GM18498 (cell line): ENCODE results near the gene EBF3.
A peak's percentile ranks its signal among the peaks of the same experiment; 100 is the strongest.

Experiments used
- ATAC-seq: cut with Tn5 transposase; IDR thresholded peaks from one replicate; pipeline ENCODE4 v1.9.1; 2021; ENCODE audit warnings: mild to moderate bottlenecking, moderate library complexity; ENCODE audit not compliant: unreplicated experiment

EBF3 gene

DNA sequence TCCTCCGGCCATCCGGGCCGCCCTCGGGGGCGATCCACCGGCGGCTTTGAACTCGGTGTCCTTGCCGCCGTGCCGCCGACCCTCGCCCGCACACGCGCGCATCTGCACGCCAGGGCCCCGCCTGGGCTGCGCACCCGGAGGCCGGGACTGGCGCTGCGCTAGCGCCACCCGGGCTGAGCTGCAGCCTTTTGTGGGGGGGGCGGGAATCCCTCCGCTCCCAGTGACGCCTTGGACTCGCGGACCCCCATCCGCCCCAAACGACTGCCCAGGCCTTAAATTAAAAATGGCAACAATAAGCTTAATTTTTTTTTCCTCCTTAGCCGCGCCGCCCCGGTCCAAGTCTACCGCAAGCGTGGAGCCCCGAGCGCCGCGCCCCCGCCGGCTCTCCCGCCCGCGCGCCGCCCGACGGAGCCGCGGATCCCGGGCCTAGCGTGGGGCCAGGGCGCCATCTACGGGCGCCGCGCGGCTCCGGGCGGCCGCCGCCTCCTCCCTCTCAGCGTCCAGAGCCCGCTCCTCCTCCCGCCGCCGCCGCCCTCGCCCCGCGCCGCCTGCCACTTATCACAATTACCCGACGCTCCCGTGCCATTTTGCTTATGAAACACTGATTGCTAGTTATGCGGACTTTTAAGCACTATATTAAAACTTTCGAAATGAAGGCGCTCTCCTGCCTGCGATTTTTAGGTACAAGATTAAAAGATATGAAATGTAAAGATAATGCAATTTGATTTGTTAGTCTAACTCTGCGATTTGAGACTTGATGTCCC lies 7.5 kb upstream of the EBF3 start:
- ATAC-seq = peak; percentile 72

DNA sequence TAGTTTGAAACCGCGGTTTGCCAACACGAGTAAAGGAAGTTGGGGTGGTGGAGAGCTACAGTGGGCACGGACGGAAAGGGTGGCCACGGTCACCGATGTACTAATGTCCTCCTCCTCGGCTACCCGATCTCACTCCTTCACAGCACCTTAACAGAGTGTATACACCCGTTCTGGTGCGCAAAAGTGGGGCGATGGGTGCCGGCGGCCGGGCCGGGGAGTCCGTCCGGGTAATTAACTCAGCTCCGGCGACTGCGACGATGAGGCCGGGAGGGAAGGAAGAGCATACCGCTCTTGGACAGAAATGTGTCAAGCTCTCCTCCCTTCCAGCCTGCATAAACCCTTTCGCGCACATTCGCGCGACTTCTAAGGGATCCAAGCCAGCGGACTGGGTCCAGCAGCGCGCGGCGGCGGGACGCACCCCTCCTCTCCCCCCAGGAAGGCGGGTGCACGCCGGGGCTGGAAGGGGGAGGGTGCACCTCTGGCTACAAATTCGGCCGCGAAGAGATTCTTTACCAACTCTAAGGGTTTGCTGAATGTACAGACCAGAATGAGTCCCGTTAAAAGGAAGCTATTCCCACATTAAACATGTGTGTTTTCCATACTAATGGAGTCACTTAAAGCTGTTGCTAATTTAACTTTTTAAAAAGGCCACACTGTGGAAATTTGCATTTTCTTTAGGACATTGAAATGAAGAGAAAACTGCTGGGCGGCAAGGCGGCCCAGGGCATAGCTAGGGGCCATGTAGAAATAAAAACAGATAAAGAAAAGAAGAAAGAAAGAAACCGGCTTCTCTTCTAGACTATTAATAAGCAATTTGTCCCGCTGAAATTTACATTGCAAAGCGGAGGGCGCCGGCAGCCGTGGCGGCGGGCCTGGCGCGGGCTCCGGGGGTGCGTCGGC lies 6.6 kb upstream of the EBF3 start:
- no peak for ATAC-seq

DNA sequence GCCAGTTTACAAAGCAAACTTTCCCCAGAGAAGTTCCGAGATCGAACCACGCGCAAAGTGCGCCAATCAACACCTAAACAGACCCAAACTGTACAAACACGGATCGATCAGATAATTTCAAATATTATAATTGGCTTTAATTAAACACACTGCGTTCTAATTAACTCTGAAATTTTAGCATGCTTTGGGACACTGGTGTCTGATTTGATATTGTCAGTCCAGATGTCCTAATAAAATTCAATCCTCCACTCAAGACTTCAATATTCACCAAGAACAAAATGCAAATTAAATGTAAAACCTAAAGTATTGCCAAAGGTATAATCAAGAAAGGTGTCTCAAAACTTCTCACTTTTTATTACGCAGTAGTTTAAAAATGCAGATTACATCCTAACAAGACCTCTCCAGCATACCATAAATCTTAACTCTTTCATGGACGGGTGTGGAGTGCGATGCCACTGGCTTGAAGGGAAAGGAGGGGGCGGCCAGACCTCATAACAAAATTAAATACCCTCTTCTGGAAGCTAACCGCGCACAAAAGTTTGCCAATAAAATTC lies 5.9 kb upstream of the EBF3 start:
- no peak for ATAC-seq

DNA sequence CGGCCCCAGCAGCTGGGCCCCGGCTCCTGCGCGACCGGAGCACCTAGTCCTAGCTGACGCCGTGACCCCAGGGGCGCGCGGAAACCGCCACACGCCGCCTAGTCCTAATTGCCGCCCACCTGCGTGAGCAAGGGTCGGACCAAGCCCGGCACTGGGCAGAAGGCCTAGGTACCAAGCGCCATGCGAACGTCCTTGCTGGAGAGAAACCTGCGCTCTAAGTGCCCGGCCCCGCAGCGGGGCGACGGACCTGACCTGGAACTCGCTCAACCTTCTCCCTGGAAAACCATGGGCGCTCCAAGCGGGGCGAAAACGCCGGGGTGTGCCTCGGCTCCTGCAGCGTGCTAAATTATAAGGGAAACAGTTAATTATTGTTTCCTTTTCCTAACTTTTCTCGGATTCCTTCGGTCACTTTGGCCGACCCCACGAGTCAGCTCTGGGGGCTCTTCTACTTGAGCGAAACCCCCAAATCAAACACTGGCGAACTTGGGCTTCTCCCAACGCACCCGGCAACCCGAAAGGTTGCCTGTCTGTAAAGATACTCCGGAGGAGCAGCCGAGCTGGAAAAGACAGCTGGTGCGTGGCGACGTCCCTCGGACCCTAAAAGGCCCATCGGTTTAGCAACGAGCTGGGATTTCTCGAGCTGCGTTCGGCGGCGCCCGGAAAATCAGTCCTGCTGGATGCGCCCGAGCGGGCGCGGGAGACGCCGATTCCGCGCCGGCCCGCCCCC lies 5.3 kb upstream of the EBF3 start:
- no peak for ATAC-seq

DNA sequence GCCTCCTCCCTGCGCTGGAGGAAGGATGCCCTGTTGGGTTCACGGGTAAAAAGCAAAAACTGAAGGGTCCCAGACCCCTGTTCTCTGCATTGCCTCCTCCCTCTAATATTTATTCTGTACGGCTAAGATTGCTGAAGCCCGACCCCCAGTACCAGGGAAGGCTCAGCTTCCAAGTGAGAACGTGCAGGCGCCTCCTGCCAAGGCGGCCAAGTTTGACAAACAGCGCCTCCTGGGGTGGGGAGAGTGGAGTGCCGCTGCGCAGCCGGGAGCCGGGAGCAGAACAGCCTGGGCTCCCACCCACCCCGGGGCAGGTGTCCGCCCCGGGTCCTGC lies 4.7 kb upstream of the EBF3 start:
- no peak for ATAC-seq

DNA sequence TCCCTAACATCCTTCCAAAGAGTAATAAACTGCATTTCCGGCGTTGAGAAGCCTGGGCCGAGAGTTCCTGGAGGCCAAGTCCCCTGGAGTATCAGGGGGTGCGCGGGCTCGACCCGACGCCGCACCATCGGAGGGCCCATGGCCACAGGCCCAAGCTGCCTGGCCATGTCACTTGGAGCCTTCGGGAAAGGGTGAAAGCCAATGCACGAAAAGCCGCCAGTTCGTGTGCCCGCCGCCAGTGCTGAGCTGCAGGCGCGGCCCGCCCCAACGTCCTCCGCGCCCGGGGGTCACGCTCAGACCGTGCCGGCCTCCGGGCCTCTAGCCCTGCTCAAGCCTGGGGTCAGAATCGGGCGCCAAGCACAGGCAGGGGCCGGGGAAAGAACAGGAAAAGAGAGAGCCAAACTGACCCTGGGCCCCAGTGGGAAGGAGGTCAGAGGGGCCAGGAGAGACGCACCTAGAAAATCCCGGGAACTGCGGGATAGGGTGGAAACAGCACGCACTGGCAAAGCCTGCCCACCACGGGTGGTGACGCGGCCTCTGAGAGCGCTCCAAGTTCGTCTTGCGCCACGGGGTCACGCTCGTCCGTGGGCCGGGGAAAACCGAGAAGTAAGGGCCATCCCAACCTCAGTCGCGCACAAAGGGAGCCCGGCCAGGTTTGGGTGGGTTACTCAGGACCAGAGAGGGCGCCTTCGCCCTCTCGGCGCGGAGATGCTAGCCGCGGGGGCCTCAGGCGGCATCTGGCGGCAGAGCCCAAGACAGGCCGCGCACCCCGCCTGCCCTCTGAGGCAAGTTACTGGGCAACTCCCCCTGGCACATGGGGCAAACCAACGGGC lies 4.2 kb upstream of the EBF3 start:
- no peak for ATAC-seq

DNA sequence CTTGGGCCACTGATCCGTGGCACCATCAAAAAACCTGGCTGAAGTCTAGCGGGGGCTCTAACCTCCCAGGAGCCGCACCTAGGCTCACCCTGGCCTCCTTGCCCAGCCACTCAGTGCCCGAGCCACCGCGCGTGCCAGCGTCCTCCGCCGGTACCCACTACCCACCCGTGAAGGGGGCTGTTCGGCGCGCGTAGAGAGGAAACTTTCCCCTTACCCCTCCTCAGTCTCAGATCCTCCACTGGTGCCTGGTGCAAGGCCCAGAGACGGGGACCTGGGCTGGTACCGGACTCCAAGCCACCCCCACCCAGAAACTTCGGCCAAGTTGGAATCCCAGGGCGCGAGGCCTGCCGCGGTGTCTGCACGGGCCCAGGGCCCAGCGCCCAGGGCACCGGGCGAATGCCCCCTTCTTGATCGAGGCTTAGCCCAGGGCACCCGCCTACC lies 3.5 kb upstream of the EBF3 start:
- ATAC-seq = no peak

DNA sequence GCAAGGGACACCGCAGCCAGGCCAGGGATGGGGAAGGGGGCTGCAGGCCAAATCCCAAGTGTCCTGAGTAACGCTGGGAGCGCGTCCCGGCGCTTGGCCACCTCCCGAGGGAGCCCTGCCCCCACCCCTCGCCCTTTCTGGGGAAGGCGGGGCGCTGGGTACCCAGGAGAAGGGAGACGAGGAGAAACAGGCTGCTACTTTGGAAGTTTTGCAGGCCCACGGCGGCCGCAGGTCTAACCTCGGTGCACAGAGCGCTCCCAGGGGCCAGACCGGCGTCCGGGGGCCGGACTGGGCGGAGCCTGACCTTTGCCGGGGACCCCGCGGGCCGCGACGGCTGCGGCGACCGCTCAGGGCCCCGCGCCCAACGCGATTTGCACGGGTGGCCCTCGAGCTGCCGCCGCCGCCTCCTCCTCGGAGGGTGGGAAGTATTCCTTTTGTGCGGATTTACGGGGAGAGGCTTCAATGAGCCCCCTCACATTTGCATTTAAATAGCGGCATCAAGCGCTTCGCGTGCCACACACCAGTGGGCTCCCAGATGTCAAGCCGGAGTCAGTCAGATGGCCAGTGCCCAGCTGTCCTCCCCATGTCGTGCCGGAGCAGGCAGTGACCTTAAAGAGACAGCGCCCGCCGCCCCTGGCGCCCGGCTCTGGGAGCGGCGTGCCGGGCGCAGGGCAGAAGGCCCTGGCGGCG lies 3.0 kb upstream of the EBF3 start:
- ATAC-seq = no peak

DNA sequence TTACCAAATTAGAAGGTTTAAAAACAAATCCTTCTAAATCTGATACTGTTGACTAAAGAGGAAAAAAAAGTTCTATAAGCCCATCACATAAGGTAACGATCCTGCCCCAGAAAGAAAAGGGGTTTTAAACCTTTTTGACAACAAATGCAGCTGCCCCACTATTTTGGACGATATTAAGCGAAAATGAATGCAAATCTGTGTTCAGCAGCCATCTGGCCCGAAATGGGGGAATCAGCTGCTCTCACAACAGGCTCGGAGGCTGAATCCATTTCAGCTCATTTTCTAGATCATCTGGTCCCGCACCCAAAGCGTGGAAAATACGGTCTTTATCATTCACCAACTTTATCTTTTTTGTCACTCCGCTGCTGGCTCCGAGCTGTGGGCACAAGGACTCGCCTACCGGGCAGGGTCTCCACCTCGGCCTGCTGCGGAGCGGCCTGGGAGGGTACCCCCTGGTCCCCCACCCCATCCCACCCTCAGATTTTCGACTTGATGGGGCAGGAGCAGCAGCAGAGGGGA lies 2.4 kb upstream of the EBF3 start:
- no peak for ATAC-seq

DNA sequence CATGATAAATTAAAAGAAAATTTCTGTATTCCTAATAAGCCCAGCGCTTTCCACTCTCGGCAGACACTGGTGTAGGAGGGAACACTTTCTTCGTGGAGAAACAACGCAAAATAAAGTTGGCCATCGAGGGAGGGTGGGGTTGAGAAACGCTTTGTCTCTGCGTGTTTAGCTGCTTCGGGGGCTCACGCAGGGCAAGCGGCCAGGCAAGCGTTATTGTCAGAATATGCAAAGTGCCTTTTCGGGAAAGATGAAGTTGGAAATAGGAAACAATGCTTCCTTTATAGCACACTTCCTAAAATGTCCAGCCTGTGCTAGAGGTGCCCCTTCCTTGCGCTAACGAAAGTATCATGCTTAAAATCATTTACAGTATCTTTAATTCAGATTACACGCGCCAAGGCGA lies 1.9 kb upstream of the EBF3 start:
- no peak for ATAC-seq

DNA sequence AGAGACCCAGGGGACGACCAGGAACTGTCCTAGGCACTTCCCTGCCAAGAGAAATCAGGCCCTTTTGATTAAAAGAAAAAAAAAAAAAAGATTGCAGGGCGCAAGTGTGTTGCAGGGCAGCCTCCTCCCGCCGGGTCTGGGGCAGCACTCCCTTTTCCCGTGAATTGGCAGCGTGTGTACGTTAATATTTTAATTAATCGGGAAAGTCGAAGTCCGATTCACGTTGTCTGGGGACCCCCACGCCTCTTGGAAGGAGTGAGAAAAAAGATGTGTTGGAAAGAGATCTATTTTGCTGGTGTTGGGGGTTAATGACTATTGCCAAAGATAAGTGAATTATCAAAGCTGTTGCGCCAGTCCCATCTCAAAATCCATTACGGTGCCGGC lies 1.3 kb upstream of the EBF3 start:
- ATAC-seq = no peak

DNA sequence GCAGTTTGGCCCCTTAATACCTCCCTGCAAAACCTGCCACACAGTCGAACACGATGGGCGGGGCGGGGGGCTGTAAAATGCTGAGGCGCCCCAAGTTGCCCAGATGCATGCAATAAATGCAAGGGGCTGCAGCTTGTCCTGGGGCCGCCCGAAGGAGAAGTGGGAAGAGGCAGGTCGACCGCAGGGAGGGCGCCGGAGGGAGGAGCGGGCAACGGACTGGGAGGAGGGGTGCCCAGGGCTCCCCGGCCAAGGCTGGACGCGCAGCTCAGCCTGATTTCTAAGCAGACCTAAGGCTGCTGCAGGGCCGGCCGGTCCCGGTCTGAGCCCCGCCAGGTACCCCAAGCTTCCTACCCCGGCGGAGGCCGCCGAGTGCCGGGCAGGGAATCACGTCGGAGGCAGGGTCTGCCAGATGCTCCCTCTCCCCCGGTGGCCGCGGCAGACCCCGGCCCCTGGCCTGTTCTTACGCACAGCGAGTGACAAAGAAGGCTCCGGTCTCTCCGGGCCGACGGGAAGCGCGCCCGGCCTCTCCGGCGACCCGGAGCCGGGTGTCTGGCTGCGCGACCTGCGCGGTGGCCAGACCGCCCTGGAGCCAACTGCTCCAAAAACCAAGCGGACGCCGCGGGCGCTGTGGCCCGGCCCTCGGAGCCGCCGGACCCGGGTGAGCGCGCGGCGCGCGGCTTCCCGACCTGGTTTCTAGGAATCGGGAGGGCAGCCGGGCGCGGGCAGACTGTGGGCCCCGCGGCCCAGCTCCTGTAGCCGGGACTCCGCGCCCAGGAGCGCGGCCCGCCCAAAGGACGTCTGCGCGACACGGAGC lies 744 bp upstream of the EBF3 start:
- ATAC-seq = no peak

DNA sequence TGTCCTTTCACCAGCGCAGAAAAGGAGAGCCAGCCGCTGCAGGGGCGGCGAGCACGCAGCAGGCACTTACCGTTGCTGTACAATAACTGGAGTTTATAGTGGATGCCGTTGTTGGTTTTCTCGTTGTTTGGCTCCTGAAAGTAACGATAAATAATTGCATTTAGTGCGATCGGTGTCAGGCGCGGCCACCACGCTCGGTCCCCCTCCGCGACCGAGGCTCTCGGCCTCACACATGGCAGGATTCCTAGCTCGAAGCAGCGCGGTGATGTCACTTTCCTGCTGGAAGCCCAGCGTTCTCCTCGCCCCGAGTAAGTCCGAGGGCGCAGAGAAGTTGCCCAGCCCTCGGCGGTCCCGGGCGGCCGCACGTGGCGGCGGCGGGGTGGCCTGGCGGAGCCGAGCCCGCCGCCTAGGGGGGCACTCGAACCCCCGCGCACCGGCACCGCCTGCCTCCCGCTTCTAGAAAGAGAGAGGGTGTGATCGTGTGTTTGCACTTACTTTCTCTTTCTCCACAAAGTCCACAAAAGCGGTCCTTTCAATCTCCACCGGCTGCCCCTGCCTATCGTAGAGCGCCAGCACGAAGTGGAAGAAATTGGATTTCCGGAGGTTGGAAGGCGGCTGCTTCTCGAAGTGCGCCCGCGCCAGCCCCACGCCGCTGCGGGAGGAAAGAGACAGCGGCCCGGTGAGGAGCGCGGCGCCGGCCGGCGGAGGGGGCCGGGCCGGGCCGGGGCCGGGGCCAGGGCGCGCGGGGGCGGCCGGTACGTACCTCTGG lies 1.0 kb downstream of the EBF3 start:
- ATAC-seq = no peak

DNA sequence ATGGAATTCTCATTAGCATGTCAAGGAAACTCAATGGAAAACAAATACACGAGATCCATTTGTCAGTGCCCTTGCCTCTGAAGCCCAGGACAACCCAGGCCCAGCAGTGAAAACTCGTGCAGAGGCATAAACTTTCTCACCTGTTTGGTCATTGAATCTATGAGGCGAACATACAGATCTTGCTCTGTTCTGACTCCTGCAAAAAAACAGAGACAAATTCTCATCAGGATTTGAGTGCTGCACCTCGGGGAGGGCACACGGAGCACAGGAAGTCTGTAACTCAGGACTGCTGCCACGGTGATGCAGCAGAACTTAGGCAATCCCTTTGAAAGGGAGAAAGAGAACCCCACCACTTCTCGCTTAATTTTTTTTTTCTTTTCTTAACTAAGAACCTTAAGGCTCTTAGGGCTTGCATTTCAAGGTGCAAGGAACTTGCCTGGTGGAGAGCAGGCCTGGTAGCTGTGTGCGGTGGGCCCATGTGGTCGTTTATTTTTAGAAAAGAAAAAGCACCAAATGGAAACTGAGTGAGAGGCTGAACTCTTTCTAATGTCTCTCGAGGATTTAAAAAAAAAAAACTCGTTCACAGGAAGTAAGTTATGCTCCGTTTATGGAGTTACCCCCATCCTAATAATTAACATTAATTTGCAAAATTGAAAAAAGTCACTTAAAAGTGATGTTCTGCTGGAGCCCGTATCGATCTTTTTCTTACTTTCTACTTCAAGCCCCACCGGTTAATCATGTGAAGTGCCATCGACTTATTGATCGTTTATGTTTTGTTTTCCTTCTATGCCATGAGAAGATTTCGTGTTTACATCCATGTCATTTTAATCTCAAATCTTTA lies 1.8 kb downstream of the EBF3 start:
- no peak for ATAC-seq

DNA sequence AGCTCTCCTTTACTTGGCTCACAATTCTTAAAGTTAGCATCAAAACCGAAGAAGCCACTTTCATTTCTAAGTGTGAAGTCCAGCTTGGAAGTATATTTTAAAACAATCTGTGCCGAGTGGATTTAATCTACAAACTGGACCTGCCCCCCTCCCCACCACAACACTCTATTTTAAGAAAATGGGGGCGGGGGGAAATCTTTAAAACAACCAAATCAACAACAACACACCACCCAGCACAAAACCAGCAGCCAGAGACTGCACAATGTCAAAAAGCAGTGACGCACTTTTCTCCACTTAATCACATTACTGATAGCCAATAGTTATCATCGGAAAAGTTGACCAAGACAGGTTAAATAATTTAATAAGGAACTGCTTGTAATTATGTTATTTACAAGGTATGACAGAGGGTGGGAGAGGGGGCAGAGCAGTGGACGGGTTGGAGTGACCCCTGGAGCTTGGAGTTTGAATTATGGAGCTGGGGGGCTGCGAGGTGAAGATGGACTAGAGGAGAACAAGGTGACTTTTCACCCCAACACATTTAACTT lies 2.8 kb downstream of the EBF3 start:
- ATAC-seq = no peak

DNA sequence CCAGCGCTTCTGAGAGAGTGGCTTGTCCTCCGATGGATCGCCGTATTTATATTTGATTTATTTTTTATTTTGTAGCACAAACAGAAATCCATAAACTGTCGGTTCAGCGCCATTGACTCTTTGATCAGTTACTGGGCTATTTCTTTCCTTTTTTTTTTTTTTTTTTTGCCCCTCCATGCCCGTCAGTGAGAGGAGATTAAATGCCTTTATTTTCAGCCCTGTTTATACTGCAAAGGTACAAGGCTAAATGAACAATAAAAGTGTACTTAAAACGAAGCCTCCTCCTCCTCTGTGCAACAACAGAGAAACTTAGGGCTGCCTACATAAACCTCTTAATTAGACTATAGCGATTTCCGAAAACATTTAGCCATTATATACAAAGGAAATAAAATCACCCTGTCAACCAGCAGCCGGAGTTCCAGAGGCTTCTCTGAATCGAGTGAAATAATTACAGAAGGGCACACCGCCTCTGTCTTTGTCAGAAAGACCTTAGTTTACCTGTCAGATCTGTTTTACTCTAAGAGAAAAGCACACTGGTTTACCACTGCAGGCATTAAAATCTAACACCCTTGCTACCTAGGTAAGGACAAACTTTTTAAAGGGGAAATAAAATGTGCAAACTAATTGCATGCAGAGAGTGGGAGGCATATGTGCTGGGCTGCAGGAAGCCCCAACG lies 3.5 kb downstream of the EBF3 start:
- no peak for ATAC-seq
